HepG2 (cell line): Measurements from ENCODE around the gene C11orf68. TPM values are rescaled to one million over a fixed set of nuclear protein-coding genes. Genes with fewer than 3 reads are reported as not detected.

Experiments
- AKAP8 ChIP-seq: sonication (generic); formaldehyde crosslinking; IDR thresholded peaks from 2 replicates; pipeline ENCODE4 v1.5.1; 2020; ENCODE audit warnings: mild to moderate bottlenecking, missing genetic modification reagents
- ATAD3A ChIP-seq: sonication (generic); formaldehyde crosslinking; IDR thresholded peaks from 2 replicates; pipeline ENCODE4 v1.4.0; 2020; ENCODE audit warnings: missing genetic modification reagents
- ATF1 ChIP-seq: IDR thresholded peaks from 2 replicates; pipeline ENCODE4 v1.6.1; 2016; ENCODE audit warnings: mild to moderate bottlenecking, control low read depth
- CREBL2 ChIP-seq: sonication (generic); formaldehyde crosslinking; IDR thresholded peaks from 2 replicates; pipeline ENCODE4 v1.8.1; 2023; ENCODE audit warnings: missing genetic modification reagents, mild to moderate bottlenecking, borderline replicate concordance
- EP300 ChIP-seq, 3 experiments: sonication (generic) in 1 of 3; formaldehyde crosslinking in 1 of 3; IDR thresholded peaks; 2 replicates each; pipeline versions ENCODE4 v1.5.1 to v1.6.1; 2011 to 2020; ENCODE audit warnings: low read depth in 2 of 3, low read length in 2 of 3, borderline replicate concordance in 1 of 3, improper control_type of control experiment in 1 of 3, mild to moderate bottlenecking in 1 of 3, missing genetic modification reagents in 1 of 3, moderate library complexity in 1 of 3
- FIP1L1 ChIP-seq: fragments of 200-400 bp; formaldehyde crosslinking; IDR thresholded peaks from 2 replicates; pipeline ENCODE4 v1.6.1; 2018; ENCODE audit warnings: low read depth, mild to moderate bottlenecking, low read length, moderate library complexity, borderline replicate concordance; ENCODE audit not compliant: insufficient read depth
- GPN1 ChIP-seq: sonication (generic); formaldehyde crosslinking; IDR thresholded peaks from 2 replicates; pipeline ENCODE4 v1.5.1; 2020; ENCODE audit warnings: missing genetic modification reagents, borderline replicate concordance
- HMG20A ChIP-seq: IDR thresholded peaks from 2 replicates; pipeline ENCODE4 v1.6.1; 2016; ENCODE audit warnings: borderline replicate concordance
- KLF9 ChIP-seq: IDR thresholded peaks from 2 replicates; pipeline ENCODE4 v1.6.1; 2016; ENCODE audit warnings: low read depth
- MEIS2 ChIP-seq: sonication (generic); formaldehyde crosslinking; IDR thresholded peaks from 2 replicates; pipeline ENCODE4 v1.9.0; 2021; ENCODE audit warnings: mild to moderate bottlenecking, missing genetic modification reagents
- MYC ChIP-seq: sonication (generic); formaldehyde crosslinking; IDR thresholded peaks from 2 replicates; pipeline ENCODE4 v1.9.0; 2021; ENCODE audit warnings: missing genetic modification reagents, borderline replicate concordance
- NFIB ChIP-seq: sonication (generic); formaldehyde crosslinking; IDR thresholded peaks from 2 replicates; pipeline ENCODE4 v1.9.0; 2021; ENCODE audit warnings: missing genetic modification reagents, mild to moderate bottlenecking, borderline replicate concordance
- NFYB ChIP-seq: sonication (generic); formaldehyde crosslinking; IDR thresholded peaks from 2 replicates; pipeline ENCODE4 v1.4.0; 2020; ENCODE audit warnings: missing genetic modification reagents
- PRMT3 ChIP-seq: sonication (generic); formaldehyde crosslinking; IDR thresholded peaks from 2 replicates; pipeline ENCODE4 v1.8.1; 2022; ENCODE audit warnings: low read depth, mild to moderate bottlenecking, moderate library complexity, missing genetic modification reagents, borderline replicate concordance
- RXRA ChIP-seq: sonication (generic); formaldehyde crosslinking; IDR thresholded peaks from 2 replicates; pipeline ENCODE4 v1.5.1; 2020; ENCODE audit warnings: missing genetic modification reagents
- SNAPC5 ChIP-seq: sonication (generic); formaldehyde crosslinking; IDR thresholded peaks from 2 replicates; pipeline ENCODE4 v1.8.1; 2023; ENCODE audit warnings: mild to moderate bottlenecking, missing genetic modification reagents, borderline replicate concordance
- SRY ChIP-seq: sonication (generic); formaldehyde crosslinking; IDR thresholded peaks from 2 replicates; pipeline ENCODE4 v1.8.0; 2022; ENCODE audit warnings: mild to moderate bottlenecking, missing genetic modification reagents
- STAG1 ChIP-seq: sonication (generic); formaldehyde crosslinking; IDR thresholded peaks from 2 replicates; pipeline ENCODE4 v1.4.0; 2020; ENCODE audit warnings: missing genetic modification reagents
- SYNCRIP ChIP-seq: fragments of 200-400 bp; formaldehyde crosslinking; IDR thresholded peaks from 2 replicates; pipeline ENCODE4 v1.6.1; 2018; ENCODE audit warnings: mild to moderate bottlenecking, low read depth, low read length; ENCODE audit not compliant: insufficient read depth
- TFAP4 ChIP-seq: sonication (generic); IDR thresholded peaks from 2 replicates; pipeline ENCODE4 v1.6.1; 2016; ENCODE audit warnings: low read depth, borderline replicate concordance
- THRA ChIP-seq: sonication (generic); formaldehyde crosslinking; IDR thresholded peaks from 2 replicates; pipeline ENCODE4 v1.4.0; 2020; ENCODE audit warnings: missing genetic modification reagents, borderline replicate concordance
- ZBTB42 ChIP-seq: sonication (generic); formaldehyde crosslinking; IDR thresholded peaks from 2 replicates; pipeline ENCODE4 v1.5.0; 2020; ENCODE audit warnings: mild to moderate bottlenecking, missing genetic modification reagents
- ZFY ChIP-seq: sonication (generic); formaldehyde crosslinking; IDR thresholded peaks from 2 replicates; pipeline ENCODE4 v1.4.0; 2020; ENCODE audit warnings: missing genetic modification reagents
- ZNF24 ChIP-seq: fragments of 450-650 bp; IDR thresholded peaks from 2 replicates; pipeline ENCODE4 v1.6.1; 2017; ENCODE audit warnings: antibody characterized with exemption, mild to moderate bottlenecking
- ZNF253 ChIP-seq: sonication (generic); formaldehyde crosslinking; IDR thresholded peaks from 2 replicates; pipeline ENCODE4 v1.8.0; 2022; ENCODE audit warnings: mild to moderate bottlenecking, missing genetic modification reagents, borderline replicate concordance
- ZNF564 ChIP-seq: sonication (generic); formaldehyde crosslinking; IDR thresholded peaks from 2 replicates; pipeline ENCODE4 v1.8.1; 2023; ENCODE audit warnings: mild to moderate bottlenecking, missing genetic modification reagents
- ZNF670 ChIP-seq: sonication (generic); formaldehyde crosslinking; IDR thresholded peaks from 2 replicates; pipeline ENCODE4 v1.8.0; 2022; ENCODE audit warnings: mild to moderate bottlenecking, missing genetic modification reagents, borderline replicate concordance
- ZNF782 ChIP-seq: sonication (generic); formaldehyde crosslinking; IDR thresholded peaks from 2 replicates; pipeline ENCODE4 v1.4.0; 2020; ENCODE audit warnings: missing genetic modification reagents, mild to moderate bottlenecking, borderline replicate concordance
- ZNF792 ChIP-seq: IDR thresholded peaks from 2 replicates; pipeline ENCODE4 v1.6.1; 2016
- polyA plus RNA-seq, 8 experiments: library from polyadenylated mRNA; depleted of rRNA in 3 of 8; stranded (reverse) in 7 of 8; unstranded in 1 of 8; fragments of >200 nt; fragmentation: Illumina TruSeq in 4 of 8; extraction: Trizol in 4 of 8; gene quantifications; 2 replicates each; pipeline versions ENCODE4 v1.2.1 to v1.2.3, GENCODE V29; 2011 to 2016; ENCODE audit warnings: low read depth in 4 of 8, missing spikeins in 1 of 8, mixed read lengths in 1 of 8; ENCODE audit not compliant: insufficient read depth in 1 of 8
- total RNA-seq, 5 experiments: library from RNA; depleted of rRNA; stranded (reverse); fragments of >200 nt; fragmentation: Illumina TruSeq; extraction: Trizol; gene quantifications; 2 replicates each; pipeline ENCODE4 v1.2.3, GENCODE V29; 2016; ENCODE audit warnings: low read depth in 1 of 5

C11orf68 gene
- total and polyA plus RNA-seq, 2 of the 13 experiments (the other 11 are each of a cell fraction or from before 2014, with no cell fraction given) = 8.4 to 28.3 TPM

- TF ChIP-seq EP300 (IDR thresholded peaks at IDR 0.05; ENCODE audit: low read depth in 2 of 2, low read length in 2 of 2) (no peak), EP300 (CRISPR knock-in tag; IDR thresholded peaks at IDR 0.05; ENCODE audit: borderline replicate concordance) (no peak), TFAP4 (no peak), ZNF253 (no peak), AKAP8 (CRISPR knock-in tag) (no peak), ZFY (CRISPR knock-in tag) (peak; percentile 42; the same call in 1 of the 2 replicates), FIP1L1 (no peak), ZNF792 (no peak), HMG20A (CRISPR knock-in tag) (no peak), SYNCRIP (no peak), NFYB (no peak), KLF9 (no peak), SRY (CRISPR knock-in tag) (0 out of 2 replicates have a peak, but pooled peaks have one; percentile 17), ZNF782 (CRISPR knock-in tag) (no peak), MEIS2 (no peak), CREBL2 (CRISPR knock-in tag) (no peak), ZBTB42 (CRISPR knock-in tag) (no peak), NFIB (CRISPR knock-in tag) (no peak), ZNF24 (no peak), GPN1 (CRISPR knock-in tag) (no peak), THRA (CRISPR knock-in tag) (no peak), PRMT3 (CRISPR knock-in tag) (no peak), STAG1 (CRISPR knock-in tag) (peak; percentile 28), ZNF670 (CRISPR knock-in tag) (no peak), MYC (CRISPR knock-in tag) (0 out of 2 replicates have a peak, but pooled peaks have one; percentile 30), ZNF564 (CRISPR knock-in tag) (0 out of 2 replicates have a peak, but pooled peaks have one; percentile 11), ATAD3A (CRISPR knock-in tag) (no peak), SNAPC5 (CRISPR knock-in tag) (no peak), RXRA (CRISPR knock-in tag) (0 out of 2 replicates have a peak, but pooled peaks have one; percentile 12), ATF1 (CRISPR knock-in tag) (no peak)
Measured at GRCh38 chr11:65911682-65912568, 6.9 kb downstream of the C11orf68 start (continued).
